ENCODE results near the gene RCC2.

DNA sequence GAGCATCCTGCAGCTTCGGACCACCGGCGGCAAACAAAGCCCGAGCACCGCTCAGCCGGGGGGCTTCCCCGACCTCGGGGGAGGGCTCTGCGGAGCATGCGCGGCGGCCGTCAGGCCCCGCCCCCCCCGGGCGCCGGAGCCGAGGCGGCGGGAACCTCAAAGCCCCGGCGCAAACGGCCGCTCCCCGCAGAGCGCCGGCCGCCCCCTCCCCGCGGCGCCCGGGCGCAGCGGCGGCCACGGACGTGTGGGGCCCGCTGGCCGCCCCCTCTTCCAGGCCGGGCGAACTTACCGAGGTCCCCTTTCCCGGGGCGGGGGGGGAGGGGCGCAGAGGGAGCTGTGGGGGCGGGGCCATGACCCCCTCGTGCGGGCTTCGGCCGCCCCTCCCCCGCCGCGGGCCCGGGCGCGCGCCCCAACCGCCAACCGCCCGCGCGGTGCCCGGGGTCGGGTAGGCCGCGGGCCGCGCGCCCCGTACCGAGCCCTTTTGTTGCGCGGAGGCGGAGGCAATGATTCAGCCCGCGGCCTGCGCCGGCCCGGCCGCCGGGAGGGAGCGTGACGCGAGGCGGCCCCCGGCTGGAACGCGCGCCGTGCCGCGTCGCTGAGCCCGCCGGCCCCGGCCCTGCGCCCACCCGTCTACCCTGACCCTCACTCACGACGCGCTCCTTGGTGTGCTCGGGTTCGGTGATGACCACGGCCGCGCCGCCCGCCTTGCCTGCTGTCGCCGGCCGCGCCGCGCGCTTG is 1.7 kb downstream of the RCC2 start:
- TF ChIP-seq, protein P1, sequence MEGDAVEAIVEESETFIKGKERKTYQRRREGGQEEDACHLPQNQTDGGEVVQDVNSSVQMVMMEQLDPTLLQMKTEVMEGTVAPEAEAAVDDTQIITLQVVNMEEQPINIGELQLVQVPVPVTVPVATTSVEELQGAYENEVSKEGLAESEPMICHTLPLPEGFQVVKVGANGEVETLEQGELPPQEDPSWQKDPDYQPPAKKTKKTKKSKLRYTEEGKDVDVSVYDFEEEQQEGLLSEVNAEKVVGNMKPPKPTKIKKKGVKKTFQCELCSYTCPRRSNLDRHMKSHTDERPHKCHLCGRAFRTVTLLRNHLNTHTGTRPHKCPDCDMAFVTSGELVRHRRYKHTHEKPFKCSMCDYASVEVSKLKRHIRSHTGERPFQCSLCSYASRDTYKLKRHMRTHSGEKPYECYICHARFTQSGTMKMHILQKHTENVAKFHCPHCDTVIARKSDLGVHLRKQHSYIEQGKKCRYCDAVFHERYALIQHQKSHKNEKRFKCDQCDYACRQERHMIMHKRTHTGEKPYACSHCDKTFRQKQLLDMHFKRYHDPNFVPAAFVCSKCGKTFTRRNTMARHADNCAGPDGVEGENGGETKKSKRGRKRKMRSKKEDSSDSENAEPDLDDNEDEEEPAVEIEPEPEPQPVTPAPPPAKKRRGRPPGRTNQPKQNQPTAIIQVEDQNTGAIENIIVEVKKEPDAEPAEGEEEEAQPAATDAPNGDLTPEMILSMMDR (IDR thresholded peaks at IDR 0.05): no peak
- no peak for TF ChIP-seq POLR2A (IDR thresholded peaks at IDR 0.05)

Measured in lower leg skin (tissue), 3 donors.